Forelimb muscle (tissue), 1 donor: ENCODE measurements around the gene TTC32. TPM values are rescaled to one million over a fixed set of nuclear protein-coding genes. Genes with fewer than 3 reads are reported as not detected.
"Not testable (repeated sequence)": the region's sequence is repeated elsewhere in the genome, so short reads cannot be mapped to it uniquely, and the experiment has no call there.

ENCODE experiments used
- DNase-seq: peaks from one replicate; pipeline ENCODE4 v3.0.0-alpha.2; 2013; ENCODE audit warnings: low read depth
- polyA plus RNA-seq: library from polyadenylated mRNA; unstranded; fragments of 120-200 nt; gene quantifications from one replicate; pipeline ENCODE4 v1.2.1, GENCODE V29; 2013; ENCODE audit not compliant: insufficient read length

The TTC32 gene
- polyA plus RNA-seq, 1 donor: 14.3 TPM

DNA sequence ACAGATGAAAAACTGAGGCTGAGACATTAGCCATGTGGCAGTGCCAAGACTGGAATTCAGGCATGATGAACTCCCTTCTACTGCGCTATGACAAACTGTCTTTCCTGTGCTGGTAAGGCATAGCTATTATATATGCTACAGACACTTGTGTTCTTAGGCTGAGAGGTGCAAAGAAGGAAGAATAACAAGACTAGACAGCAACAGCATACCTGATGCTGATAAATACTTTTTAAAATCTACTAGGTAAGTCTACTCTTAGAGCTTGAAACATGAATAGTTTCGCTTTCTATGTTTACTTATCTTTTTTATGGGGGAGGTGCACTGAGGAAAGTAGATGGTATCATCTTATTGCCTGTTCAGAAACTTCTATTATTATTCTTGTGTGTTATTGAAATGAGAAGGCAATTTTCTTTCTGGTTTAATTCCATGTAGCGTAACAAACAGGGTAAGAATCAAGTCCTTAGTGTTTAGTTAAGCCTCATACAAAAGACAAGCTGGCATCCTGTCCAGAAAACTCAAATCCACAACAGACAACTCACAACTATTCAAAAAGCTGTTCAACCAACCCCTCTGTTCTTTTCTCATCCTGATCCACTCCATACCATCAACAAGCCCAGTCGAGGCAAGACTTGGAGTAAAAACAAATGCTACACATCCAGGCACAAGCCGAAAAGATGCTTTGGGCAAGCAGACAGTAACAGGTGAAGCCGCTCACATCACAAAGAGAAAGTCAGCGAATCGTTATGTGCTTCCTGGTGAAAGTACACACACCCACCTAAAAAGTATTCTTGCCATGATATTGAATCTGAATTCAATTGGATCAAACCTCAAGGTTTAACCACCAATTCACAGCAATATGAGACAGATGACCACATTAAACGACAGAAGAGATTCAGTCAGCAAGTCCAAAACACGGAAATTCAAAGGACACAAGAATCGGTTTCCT lies 1.5 kb downstream of the TTC32 start:
- no peak for DNase-seq

DNA sequence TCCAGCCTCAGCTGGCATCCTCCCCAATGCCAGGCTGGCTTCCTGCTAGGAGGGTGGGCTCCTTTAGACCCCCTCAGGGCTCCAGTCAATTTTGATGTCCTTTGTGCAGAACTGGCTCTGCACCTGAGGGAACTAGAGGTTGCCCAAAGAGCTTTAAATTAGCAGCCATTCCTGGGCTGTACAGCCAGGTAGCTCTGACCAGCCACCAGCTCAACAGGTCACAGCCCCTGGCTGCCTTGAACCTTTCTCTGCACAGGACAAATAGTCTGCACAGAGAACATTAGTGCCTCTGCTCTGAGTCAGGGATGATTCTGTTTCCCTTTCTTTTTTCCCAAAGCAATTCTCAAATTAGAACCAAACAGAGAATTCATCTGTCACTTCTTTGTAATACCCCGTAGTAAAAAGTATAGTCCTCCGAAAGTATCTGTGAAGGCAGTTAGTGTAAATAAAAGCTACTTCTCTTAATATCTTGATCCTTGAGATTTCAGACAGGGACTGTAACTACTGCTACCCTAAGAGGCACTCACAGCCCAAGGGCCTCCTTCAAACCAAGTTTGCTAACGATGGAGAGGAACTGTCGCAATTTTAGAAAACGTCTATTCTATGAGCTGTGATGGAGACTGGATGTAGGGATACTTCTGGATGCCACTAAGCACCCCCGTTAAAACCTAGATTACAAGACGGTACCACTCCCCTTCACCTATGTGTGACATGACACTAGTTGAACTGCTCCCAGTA lies 3.0 kb downstream of the TTC32 start:
- no peak for DNase-seq

DNA sequence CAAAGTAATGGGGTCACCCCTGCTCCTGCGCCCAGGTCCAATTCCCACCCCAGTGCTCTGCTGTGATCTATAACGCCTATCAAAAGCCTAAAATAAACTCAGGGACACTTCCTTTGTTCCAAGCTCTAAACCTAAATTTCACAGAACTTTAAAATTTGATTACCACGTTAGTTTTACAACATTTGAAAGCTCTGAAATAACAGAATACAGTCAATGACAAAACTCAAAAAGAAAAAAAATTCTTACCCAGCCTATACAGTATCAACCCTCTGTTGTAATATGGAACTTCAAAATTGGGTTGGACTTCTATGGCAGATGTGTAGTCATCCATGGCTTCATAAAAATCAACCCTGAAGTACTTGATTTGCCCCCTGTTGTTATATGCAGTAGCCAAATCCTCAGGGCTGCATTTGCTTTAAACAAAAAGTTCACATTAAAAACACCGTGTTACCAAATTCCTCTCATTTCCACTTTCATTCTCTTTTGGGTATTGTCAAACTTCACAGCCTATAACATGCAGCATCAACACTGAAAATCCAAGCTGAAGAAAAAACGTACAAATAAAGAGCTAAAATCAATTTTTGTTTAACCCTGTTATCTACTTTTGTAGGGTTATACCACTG lies 4.0 kb downstream of the TTC32 start:
- no peak for DNase-seq

DNA sequence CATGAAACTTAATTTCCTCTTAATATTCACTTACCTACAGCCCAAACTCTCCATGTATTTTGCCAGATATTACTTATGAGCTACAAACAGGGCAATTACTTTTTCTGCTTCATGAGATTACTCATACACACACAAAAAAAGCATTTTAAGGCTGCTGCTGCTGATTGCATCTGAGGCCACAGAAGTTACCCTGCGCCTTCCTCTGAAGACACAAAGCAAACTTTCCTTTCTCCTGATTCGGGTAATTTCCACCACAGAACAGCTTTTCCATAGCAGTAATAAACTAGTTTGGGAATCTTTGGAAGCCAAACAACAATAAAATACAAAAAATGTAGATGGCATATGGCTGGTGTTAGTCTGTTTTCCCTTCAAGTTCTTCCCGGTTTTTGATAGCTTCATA lies 6.2 kb downstream of the TTC32 start:
- DNase-seq: no peak

DNA sequence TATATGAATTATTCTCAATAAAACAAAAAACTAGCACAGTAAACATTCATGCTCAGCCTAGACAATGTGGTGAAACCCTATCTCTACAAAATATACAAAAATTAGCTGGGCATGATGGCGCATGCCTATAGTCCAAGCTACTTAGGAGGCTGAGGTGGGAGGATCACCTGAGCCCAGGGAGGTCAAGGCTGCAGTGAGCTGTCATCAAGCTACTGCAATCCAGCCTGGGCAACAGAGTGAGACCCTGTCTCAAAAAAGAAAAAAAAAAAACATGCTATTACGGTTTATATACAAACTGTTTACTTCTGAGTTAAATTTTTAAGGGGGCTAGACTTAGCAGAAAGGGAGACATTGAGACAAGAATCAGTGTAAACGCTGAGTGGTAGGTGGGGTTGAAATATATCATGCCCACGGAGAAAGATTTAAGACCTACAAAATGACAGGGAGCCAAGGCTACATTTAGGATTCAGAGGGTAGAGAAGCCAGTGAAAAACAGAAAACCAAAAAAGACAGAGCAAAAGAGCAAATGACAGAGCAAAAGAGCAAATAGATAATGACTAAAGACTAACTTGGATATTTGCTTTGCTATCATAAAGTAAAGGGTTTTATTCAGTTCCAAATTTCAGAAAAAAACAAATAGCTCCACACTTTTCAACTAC lies 7.5 kb downstream of the TTC32 start:
- no peak for DNase-seq

DNA sequence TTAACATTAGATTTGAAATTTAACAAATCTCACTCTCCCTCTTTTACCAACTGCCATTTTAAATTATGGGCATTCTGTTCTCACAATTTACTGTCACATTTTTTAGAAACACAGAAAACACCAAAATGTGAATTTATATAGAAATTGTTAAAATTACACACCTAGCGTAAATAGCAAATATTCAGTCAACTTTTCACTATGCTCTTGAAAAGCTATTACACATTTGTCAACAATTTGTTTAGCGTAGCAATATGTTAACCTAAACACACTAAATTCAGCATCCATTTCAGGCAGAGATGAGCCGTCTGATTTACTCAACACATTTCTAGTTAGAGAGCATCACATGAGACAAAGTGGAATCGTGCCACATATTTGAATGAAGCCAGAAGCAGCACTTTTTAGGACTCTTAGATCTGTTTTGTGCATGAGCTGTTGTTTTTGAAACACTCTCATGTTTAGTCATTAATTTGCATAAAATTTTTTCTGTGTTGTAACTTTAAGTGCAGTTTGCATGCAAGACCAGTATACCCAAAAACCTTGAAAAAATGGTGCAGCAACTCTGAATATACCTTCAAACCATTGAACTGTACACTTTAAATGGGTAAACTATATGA lies 8.2 kb downstream of the TTC32 start:
- DNase-seq: no peak

DNA sequence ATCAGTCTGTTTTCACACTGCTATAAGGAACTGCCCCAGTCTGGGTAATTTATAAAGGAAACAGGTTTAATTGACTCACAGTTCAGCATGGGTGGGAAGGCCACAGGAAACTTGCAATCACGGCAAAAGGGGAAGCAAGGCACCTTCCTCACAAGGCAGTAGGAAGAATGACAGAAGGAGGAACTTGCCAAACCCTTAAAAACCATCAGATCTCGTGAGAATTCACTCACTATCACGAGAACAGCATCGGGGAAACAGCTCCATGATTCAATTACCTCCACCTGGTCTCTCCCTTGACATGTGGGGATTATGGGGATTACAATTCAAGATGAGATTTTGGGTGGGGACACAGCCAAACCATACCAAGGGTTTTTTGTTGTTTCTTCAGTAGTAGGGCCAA lies 9.8 kb downstream of the TTC32 start:
- not testable (repeated sequence) for DNase-seq

DNA sequence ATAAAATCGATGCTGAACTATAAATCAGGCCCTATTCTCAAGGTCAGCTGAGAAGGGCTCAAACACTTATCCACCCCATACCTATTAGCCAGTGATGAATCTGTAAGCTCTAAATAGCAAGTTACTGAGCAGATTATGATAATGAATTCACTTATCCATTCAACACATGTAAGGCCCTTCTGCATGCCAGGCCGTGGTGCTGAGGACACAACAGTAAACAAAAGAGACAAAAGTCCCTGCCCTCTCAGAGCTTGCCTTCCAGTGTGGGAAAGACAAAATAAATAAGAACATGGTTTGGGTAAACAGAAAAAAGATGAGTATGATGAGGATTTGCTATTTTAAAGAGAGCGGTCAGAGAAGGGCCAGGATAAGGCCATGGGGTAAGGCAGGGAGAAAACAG lies 11.7 kb downstream of the TTC32 start:
- no peak for DNase-seq

DNA sequence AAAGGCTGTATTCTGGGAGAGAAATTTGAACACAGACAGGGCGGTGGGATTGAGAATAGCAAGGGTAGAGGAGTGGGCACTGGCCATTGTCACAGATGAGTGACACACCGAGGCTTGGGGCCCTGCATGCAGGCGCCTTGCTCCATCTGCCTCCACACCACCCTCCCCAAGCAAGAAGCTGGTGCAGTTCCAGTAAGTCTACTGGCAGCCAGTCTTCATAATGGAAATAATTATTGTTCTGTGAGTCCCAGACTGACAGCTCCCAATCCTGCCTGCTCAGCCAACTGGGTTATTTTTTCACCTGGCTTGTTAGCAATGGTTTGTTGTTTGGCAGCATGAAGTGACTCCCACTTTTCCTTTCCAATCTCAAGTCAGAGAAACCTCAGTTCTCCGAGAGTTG lies 13.0 kb downstream of the TTC32 start:
- DNase-seq: no peak

DNA sequence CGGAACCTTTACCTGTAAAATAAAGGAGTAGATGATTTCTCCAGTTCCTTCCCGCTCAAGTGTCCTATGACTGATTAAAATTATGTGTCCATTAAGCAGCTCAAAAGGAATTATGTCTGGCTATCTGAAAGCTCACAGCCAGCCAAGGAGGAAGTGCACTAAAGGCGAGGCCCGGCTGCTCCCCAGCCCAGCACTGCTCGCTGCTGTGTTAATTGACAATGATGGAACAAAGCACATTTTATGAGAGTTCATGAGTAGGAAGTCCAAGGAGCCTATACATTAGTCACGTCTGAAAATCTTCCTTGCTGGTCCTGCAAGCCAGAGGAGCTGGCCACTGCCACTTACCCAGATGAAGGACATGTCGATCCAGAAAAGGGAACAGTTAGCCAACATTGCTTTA lies 14.3 kb downstream of the TTC32 start:
- no peak for DNase-seq

DNA sequence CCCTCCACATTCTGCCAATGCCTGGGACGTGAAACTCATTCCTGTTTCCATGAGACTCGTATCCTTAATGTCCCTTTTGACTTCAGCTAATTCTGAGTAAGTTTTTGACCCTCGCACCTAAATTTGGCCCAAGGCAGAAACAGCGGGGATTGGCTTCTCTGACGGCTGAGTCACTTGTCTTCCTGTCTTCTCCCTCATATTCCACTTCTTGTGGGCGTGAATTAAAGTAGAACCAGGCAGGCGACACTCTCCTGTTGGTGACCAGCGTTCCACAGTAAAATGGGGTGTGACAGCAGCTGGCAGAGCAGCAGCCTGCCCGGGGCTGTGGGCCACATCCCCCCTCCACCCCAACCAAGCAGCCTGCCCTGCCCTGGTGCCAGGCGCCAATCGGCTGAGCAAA lies 15.5 kb downstream of the TTC32 start:
- no peak for DNase-seq

DNA sequence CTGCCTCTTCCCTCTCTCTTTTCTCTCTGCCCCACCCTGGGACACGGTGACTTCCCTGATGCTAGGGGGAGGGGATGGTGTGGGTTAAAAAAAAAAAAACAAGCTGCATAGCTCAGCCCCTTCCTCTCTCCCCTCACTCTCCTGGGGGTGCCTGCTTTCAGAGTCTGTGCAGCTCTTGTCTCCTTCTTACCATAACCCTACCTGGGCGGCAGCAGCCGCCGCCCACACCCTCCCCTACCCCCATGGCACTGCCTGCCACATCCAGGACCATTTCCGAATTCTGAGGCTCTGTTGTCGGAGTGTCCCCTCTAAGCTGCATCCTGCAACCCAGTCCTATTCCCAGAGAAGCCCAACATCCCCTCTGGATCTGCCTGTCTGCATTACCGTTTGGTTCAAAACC lies 16.0 kb downstream of the TTC32 start:
- no peak for DNase-seq

DNA sequence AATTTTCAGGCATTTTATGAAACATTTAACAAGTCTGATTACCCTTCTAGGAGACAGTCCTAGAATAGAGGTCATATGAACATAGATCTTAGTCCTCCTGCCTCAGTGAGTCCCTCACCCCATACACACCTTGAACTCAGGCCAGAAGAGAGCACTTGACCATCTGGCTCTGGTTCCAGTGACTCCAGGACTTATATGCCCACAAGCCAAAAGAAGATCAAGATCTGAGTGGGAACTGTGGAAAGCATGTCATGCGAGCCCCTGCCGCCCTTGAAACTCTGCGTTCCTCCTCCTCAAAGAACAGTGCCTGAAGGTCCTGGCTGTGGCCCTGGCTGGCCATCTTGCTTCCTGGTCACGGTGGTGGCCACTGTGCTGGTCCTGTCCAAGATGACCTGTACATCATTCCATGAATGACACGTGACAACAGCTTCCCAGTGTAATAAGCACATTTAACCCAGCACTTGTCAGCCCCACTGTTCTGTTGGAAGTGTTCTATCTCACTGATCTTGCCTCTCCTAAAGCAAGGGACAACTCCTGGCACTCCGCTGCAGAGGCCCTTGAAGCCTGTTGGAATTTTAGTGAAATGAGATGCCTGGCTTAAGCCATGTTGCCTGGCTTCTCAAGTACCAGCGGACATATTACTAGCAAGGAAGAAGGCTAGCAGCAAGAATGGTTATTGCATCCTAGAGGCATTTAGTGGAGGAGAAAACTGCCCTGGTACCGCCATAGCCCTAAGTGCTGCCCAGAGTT lies 17.6 kb downstream of the TTC32 start:
- DNase-seq: no peak

DNA sequence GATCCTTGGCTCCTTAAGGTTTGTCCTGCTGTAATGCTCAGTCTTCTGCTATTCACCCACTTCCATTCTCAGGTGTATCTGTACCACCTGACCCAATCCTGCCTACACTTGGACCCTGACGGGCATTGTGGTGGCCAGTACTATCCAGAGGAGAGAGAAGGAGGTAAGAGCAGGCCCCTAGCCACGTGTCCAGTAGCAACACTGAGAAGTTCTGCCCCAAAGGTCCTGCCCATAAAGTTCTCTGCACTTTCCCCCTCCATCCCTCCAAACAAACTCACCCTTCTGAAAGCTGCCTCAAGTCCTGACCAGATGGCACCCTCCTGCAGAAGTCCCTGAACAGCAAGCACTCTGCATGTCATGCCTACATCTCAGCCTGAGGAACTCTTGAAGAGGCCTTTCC lies 18.3 kb downstream of the TTC32 start:
- no peak for DNase-seq

DNA sequence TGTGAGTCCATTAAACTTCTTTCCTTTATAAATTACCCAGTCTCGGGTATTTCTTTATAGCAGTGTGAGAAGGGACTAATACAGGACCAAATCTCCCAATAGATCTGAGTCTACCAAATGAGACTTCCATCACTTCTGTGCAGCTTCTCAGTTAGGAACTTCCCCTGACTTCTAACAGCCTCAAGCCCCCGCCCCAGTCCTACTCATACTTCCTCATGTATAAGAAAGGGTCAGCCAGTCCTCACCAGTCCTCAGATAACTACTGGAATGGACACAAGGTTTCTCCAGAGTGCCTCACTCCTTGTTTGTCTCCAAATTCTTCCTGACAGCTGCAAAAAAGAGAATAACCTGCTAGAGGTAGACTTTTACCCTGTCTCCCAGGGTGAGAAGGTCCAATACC lies 19.5 kb downstream of the TTC32 start:
- DNase-seq: no peak

DNA sequence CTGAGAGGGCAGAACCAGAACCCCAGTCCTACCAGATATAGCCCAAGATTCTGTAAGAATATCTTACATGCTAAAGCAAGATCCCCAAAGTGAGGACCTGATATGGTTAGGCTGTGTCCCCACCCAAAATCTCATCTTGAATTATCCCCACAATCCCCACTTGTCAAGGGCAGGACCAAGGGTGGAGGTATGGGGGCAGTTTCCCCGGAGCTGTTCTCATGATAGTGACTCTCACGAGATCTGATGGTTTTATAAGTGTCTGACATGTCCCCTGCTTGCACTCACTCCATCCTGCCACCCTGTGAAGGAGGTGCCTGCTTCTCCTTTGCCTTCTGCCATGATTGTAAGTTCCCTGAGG lies 19.9 kb downstream of the TTC32 start:
- DNase-seq: no peak

DNA sequence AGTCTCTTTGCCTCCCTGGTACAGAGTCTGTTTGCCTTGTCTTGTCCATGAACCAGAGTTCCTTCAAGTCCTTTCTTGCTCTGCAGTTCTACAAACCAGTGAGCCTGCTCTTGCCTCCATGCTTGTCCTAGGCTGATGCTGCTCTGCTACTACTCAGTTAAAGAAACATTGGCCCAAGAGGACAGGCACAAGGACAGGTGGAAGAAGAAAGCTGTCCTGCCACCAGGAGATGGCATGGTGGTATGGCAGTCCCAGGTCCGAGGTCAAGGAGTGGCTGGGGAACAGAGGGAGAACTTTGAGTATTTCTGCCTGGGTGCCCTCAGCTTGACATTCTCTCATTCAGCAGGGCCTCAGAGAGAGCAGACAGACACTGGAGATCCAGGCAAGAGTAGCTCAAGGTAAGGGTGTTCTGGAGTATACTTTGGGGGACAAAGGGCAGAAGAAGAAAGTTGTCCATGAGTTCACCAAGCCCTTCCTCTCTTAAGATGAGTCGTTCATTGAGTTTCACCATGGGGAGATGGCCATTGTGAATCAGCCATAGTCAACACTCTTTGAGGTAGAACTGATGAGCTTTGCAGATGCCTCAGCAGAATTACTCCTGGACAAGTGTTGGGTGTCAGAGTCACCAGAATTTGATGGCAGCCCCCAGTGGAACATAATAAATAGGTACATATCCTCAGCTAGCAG lies 20.4 kb downstream of the TTC32 start:
- DNase-seq: no peak

DNA sequence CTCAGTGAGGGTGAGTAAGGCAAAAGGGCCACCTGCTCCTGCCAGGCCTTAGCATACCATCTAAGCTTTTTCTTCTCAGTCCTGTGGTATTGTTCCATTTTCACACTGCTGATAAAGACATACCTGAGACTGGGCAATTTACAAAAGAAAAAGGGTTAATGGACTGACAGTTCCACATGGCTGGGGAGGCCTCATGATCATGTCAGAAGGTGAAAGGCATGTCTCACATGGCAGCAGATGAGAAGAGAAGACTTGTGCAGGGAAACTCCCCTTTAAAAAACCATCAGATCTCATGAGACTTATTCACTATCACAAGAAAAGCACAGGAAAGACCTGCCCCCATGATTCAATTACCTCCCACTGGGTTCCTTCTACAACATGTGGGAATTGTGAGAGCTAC lies 21.6 kb downstream of the TTC32 start:
- not testable (repeated sequence) for DNase-seq

DNA sequence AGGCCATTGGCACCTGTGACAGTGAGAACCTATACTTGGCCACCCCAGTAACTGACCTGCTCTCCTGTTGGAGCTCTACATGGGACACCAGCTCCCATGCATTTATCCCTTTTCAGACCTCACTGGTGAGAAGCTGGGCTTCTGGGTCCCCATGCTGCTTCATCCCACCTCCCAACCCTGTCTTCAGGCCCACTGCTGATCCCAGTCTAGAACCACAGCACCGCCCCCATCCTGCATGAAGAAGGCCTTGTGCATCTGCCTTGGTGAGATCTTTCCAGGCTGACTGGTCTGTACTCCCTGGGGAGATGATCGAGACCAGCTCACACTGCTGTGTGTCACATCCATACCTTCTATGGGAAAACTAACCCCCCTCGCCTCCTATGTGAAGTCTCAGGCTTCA lies 22.7 kb downstream of the TTC32 start:
- DNase-seq: no peak

DNA sequence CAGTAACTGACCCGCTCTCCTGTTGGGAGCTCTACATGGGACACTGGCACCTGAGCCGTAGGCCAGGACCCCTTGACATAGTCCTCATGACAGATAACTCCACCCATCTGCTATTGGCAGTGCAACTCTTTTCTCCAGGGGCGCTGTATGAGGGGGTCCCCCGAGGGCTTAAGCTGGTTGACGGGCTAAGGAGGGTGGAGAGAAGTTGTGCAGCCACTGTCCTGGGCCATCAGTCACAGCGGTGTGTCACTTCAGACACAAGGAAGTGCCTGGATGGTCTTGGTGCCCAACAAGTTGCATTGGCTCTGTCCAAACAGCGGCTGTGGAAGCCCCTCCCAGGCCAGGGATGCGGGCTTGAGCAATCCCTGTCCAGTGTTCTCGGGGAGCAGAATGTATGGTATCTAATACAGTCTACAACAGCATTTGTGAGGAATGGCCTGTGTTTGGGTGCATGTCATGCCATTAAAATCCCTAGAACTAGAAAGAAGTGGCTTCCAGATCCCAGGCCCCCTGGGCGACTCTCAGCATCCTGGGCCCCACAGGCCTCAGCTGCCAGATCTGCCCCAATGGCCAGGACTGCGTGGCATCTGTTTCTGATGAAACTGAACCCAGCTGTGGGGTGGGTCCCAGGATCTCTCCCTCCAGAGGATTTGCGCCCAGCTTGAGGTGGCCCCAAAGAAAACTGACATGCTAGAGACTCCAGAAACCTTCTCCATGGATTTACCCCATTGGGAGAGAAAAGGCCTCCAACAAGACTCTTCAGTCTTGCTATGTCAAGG lies 23.3 kb downstream of the TTC32 start:
- no peak for DNase-seq
